Tracheal epithelial cell (primary cell): Measurements from ENCODE around the gene MIS18BP1. TPM values are rescaled to one million over a fixed set of nuclear protein-coding genes. Genes with fewer than 3 reads are reported as not detected.

Experiments used
- total RNA-seq: library from RNA; depleted of rRNA; stranded (reverse); fragments of >200 nt; gene quantifications from 2 replicates; pipeline ENCODE4 v1.2.1, GENCODE V29; 2014

MIS18BP1 gene
- 14.9 and 24.9 TPM in 2 replicates for total RNA-seq

DNA sequence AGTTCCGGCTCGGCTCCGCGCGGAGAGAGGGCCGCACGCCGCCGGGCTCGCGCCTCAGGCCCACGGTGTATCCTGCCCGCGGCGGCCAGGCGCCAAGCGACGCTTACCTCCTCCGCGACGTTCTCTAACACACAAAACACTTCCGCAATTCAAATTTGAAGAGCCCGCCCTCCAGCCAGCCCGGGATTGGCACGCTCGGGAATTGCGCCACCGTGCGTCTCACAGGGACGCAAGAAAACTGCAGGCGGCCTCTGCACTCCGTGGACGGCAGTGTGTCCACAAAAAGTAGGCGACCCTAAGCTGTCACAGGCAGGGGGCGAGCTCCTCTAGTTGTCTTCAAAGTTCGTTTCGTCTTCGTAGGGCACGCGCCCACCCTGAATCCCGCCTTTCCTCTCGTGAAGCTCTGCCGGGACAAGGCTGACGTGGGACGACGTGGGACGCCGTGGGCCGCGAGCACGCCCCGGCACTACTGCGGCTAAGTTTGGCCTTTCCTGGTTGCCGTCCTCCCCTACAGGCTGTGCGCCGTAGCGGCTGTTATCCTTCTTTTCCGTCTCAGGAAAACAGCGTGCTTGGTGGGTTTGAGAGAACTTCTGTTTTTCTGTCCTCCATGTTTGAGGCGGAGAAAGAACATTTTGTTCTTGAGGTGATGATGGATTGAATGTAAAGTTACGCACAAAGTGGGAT is at the start of gene MIS18BP1:
TSS of gene MIS18BP1 (minus strand) at position 133 of the 684 bp plus-strand sequence. CDS start 5,916 bp downstream, outside the sequence.

Other genes starting within 250 kb of the MIS18BP1 start
- gene PRPF39, start 169.1 kb downstream of the MIS18BP1 start, total RNA-seq = 21.3 and 29.4 TPM in 2 replicates
- gene FKBP3, start 118.7 kb downstream of the MIS18BP1 start, total RNA-seq = 18.1 and 19.2 TPM in 2 replicates
- gene FANCM, start 117.3 kb downstream of the MIS18BP1 start, total RNA-seq = 2.7 and 4.0 TPM in 2 replicates